Ammon's horn (tissue), 1 donor: ENCODE data around the gene KCNQ1.
A peak's percentile ranks its signal among the peaks of the same experiment; 100 is the strongest.

Experiments used
- DNase-seq: peaks from one replicate; pipeline ENCODE4 v3.0.0-alpha.2; 2016; ENCODE audit warnings: low spot score

Gene KCNQ1

GRCh38 chr11:2824851-2825250 lies 380.0 kb downstream of the KCNQ1 start:
- DNase-seq: no peak

- DNase-seq: no peak
Observed at GRCh38 chr11:2825261-2825888, 380.6 kb downstream of the KCNQ1 start.

GRCh38 chr11:2825889-2826678 lies 381.3 kb downstream of the KCNQ1 start:
- DNase-seq: peak; percentile 48

- peak; percentile 57 for DNase-seq
Observed at GRCh38 chr11:2826679-2827056, 381.9 kb downstream of the KCNQ1 start.

GRCh38 chr11:2827256-2827655 lies 382.4 kb downstream of the KCNQ1 start:
- no peak for DNase-seq

GRCh38 chr11:2827792-2828191 lies 383.0 kb downstream of the KCNQ1 start:
- no peak for DNase-seq

- no peak for DNase-seq
Observed at GRCh38 chr11:2828585-2829330, 383.9 kb downstream of the KCNQ1 start.

GRCh38 chr11:2830030-2830812 lies 385.4 kb downstream of the KCNQ1 start:
- DNase-seq: no peak

GRCh38 chr11:2830886-2831285 lies 386.1 kb downstream of the KCNQ1 start:
- no peak for DNase-seq

- no peak for DNase-seq
Observed at GRCh38 chr11:2831781-2832532, 387.1 kb downstream of the KCNQ1 start.

- no peak for DNase-seq
Observed at GRCh38 chr11:2832533-2833020, 387.8 kb downstream of the KCNQ1 start.

- DNase-seq: no peak
Observed at GRCh38 chr11:2833051-2833715, 388.4 kb downstream of the KCNQ1 start.

GRCh38 chr11:2833716-2834502 lies 389.1 kb downstream of the KCNQ1 start:
- no peak for DNase-seq

GRCh38 chr11:2834503-2835273 lies 389.9 kb downstream of the KCNQ1 start:
- no peak for DNase-seq

- DNase-seq: no peak
Observed at GRCh38 chr11:2835296-2835695, 390.5 kb downstream of the KCNQ1 start.

- DNase-seq: no peak
Observed at GRCh38 chr11:2835751-2836150, 390.9 kb downstream of the KCNQ1 start.

GRCh38 chr11:2836315-2837095 lies 391.7 kb downstream of the KCNQ1 start:
- DNase-seq: no peak

GRCh38 chr11:2837096-2837601 lies 392.3 kb downstream of the KCNQ1 start:
- no peak for DNase-seq
